HuH-7.5 (cell line): ENCODE results near the gene COL12A1.
"Not testable (repeated sequence)": the region's sequence is repeated elsewhere in the genome, so short reads cannot be mapped to it uniquely, and the experiment has no call there.

Experiments
- DNase-seq: peaks from one replicate; pipeline ENCODE4 v3.0.0; 2011; ENCODE audit warnings: low spot score

Gene COL12A1

DNA sequence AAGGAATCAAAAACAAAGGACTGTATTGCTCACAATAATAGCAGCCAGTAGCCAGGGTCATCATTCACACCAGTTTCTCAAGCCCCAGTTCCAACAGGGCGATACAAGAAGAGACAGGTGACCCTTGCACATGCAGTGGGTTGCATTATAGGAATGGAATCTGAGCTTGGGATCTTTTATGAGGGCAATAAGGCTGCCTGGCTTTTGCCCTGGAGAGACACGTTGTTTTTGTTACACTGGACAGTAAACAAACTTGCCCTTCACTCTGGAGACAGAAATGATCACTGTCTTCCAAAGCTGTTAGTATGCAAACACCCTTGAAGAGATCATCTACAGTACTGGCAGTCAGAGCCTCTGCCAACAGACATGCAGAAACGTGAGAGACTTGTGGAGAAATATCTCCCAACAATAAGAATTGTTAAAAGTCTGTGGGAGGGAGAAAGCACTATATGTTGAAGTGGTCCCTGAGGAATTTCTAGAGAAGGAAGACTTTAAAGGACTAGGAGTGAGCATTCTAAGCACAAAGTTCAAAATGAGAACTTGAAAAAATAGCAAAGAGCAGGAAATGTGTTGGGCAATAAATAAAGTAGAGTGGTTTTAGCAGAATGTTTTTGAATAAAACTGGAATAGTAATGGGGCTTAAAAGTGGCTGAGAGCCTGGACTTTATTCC is 6.2 kb upstream of the COL12A1 start:
- no peak for DNase-seq

DNA sequence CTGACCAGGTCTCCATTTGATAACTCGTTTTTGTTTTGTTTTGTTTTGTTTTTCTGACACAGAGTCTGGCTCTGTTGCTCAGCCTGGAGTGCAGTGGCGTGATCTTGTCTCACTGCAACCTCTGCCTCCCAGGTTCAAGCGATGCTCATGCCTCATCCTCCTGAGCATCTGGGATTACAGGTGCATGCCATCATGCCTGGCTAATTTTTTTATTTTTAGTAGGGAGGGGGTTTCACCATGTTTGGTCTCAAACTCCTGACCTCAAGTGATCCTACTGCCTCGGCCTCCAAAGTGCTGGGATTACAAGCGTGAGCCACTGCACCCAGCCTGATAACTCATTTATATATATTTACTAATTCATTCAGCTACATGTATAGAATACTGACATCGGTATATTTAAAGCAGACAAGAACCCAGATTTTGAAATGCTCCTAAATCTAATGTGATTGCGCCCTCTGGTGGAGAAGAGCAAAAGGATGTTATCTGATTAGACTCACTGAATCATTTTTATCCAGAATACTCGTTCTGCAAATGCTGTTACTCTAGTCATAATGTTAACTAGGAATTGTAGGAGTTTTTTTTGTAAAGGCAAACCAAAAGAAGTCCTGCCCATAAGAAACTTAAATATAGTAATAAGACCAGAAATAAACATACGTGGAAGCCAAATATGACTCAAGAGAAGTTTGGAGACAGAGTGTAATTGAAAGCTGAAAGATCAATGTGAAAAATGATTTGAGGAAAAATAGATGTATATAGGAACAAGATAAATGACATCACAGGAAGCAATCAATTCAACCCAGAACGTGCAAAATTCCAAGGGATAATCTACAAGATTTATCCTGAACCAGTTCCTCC is 5.3 kb upstream of the COL12A1 start:
- DNase-seq = no peak

DNA sequence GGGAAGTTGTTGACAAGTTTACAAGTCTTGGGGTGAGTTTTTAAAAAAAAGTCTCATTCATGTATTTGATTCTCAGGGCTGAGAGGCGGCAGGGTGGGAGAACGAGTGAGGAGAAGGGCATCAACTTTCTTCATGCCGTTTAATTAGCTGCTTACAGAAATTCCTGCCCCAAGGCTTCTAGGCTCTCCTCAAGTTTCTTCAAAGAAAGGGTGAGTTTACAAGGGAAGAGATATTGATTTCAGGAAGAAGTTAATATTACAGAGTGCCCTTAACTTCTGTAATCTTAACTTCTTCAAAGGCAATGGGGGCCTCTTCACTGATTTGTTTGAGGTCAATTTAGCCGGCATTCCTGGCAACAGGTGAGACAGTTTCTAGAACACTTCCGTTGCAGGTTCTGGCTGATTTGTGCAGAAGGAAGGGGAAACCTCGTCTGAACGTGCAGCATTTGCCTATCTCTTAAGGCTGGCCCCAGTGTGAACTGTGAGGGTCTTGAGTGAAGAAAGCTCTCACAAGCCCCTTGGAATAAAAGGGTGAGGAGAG is 3.4 kb upstream of the COL12A1 start:
- DNase-seq = no peak

DNA sequence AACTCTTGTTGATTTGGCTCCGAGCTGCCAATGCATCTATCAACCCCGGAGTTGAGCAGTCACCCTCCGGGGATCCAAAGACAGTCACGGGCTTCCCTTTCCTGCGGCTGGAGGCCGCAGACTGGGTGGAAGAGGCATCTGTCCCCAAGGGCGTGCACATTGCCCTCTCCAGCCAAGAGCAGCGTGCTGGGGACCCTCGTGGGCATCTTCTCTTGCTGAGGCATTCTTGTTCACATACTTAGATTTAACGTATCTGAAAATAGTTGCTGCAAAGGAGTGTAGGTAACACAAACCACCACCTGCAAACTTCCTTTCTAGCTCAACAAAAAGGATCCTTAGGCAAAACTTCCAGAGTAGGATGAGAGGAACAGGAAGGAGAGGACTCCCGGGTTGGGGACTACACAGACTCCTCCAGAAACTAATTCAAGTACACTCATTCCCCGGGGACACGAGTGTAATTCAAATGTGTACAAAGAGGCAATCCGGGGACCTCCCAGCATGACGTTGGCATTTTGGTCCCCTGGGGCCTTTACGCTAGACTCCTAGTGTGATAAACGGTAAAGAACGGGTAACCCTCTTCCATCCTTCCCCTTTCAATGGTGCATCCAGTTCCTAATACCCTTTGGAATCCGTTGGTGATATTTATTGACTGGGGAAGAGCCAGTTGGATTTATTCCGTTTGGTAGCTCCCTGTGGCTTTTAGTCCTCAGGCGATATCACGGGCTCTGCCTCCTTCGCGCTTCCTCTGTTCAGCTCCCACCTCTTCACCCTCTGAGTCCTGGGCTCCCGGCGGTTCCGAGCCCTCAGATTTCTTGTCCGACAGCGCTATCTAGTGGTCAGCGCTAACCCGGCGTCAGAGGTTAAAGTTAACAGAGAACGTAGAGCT is 2.7 kb upstream of the COL12A1 start:
- DNase-seq = peak; percentile 83

DNA sequence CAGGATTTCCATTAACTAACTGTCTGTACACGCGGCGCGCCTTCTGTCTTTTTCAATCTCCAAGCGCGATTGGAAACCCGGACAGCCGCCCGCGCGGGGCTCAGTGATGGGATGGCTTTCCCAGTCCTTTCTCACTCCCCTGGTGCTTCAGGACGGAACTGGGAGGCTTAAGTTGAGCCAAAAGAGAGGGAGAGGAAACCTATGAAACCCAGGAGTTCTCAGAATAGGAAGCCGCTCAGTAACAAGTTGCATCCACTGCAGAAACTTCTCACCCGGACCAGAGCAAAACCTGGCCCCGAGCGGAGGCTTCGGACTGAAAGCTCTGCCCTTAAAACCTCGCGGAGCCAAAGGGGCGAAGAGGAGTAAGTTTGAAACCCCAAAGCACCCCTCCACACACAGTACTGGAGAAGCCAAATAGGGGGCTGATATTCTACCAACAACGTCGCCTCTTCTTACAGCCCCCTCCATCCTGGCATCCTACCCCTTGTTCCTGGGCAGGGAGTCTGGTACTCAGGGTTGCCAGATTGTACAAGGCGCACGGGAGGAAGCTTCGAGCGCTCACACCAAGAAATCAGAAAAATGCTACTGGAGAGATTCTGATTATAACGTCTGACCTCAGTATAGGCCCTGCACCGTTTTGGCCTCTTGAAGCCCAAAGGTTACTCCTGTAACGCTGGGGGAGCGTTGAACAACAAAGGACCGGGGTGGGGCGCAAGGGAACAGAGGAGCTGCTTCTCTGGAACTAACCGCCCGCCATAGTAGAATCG is 906 bp upstream of the COL12A1 start:
- no peak for DNase-seq

DNA sequence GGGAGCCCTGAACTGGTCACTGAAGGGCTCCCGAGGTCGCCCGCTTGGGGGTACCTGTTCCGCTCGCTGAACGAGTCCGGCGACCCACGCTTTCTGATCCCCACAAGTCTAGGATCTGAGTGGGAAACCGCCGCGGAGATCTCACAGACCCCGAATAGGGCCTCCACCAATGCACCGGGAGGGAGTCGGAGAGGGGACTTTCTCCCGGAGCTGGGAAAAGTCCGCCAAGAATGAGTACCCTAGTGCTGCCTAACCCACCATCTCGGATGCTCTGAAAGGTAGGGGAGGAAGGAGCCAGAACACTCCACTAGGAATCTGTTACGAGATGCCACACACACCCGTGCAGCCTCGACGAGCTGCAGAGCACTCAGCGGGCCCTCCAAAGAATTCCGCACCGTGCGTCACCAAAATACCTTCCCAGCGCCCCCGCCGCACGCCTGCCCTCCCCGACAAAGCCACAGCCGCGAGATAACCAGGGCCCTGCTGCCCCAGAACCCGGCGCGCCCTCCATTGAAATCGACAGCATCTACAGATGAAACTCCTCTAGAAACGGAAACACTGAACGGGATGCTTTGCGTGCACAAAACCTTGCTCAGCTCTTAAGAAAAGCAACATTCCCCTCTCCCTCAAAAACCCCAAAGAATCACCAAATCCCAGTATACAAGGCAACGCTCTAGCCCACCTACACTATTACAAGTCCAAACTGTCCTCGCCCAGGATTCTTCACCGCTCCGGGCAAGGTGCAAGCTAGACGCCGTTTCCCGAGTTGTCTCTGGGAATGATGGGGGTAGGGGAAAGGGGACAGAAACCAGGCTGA is 686 bp downstream of the COL12A1 start:
- no peak for DNase-seq

DNA sequence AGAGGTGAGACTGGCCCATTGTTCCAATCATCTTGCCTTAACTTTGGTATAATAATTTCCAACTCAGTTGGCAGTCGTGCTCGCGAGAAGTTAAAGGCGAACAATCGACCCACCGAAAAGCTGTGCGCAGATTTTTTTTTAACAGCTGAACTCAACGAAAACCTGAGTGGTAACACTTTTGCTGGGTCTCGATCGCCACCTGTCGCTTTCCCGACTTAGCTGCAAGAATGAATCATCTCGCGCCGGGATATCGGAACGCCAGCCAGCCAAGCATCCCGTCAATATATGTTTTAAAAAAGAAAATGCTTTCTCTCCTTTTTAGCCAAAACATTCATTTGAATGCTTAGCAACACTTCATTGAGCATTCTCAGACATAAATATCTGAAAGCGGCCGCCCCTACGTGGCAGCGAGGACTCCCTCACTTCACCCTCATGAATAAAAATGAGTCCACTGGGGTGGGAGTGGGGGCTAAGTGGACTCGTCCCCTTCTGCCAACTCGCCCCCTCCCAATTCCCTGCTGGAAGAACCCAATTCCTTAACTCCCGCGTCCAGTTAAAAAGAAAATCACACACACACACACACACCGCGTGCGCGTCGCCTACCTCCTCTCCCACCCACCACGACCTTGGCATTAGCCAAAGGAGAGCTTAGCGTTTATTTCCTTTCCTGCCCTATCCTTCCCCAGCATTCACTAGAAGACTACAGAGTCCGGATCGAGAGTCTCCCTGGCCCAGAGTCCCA is 1.5 kb downstream of the COL12A1 start:
- DNase-seq = peak; percentile 80

DNA sequence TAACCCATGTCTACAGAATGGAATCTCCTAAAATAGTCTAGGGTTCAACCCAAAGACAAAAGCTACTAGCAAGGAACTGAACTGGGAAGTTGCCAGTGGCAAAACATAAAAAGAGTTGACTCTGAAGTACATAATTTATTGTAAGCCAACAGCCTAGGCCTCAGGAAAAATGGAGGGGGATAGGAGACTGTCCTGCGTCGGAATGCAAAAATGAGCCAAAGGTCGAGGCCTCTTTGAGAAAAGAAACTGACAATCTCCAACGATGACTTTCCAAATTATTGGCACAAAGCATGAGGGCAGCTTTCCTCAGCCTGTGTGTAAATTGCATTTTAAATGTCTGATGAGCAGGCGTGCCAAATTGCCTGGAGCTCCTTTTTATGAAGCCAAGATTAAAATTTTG is 2.1 kb downstream of the COL12A1 start:
- no peak for DNase-seq

DNA sequence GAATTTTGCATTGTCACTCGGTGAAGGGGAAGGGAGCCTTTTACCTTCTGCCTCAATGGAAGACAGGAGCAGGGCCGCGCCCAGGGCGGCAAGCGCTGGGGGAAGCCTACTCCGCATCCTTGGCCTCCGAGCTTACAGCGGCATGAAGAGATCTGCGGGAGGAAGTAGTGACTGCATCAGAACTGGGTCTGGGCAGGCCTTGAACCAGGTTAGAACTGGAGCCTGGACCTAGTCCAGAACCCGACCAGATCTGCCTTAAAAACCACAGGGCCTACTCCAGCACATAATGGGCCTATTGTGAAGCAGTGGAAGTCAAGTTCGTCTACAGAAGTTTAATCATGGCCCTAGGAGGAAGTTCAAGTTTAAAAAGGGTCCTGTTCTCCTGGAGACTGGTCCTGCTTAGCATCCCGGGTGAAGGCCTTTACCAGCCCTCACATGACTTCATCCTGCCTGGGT is 3.1 kb downstream of the COL12A1 start:
- DNase-seq = no peak

DNA sequence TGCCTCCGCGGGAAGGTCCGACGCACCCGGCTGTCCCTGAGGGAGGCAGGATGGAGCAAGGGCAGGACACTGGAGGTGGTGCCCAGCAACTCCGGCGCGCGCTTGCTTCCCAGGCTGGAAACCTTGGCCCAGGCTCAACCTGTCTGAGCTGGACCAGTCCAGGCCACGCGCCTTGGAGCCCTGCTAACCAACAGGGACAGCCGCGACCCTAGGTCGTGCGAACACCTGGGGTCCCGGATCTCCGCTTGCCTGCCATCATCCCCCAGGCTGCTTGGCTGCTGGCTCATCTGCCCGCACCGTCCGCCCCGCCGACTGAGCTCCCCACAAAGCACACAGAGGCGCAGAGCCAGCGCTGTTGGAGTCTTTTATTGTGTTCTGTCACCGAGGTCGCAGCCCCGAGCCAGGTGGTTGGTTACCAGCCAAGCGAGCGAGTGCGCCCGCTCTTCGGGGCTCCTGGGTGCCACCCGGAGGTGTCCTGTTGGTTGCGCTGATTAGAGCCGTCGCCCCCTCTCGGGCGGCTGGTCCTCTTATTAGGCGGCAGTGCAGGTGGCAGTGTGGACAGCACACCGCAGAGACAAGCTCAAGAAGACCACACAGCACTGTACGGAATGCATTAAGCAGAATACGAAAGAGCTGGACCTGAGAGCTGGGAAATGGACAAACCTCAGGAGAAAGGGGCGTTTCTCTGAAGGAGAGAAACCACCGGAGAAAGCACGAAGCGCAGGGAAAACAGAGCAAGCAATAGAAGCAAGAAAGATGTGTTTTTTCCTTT is 3.8 kb downstream of the COL12A1 start:
- no peak for DNase-seq

DNA sequence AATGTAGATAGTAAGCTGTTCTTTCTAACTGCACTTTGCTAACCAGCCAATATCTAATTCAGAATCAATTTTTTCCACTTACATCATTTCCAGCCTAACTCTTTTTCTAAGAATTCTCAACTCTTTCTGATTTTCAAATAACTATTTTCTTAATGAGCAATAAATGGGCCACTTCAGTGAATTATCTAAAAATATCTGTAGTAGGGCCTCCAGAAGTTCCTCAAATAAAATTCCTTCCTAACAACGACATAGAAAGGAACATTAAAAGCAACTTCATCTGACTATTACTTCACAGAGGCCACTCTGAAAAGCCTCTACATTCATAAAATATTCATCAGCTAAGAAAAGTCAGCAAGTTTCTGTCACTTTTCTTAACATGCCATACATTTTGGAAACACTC is 4.8 kb downstream of the COL12A1 start:
- no peak for DNase-seq

DNA sequence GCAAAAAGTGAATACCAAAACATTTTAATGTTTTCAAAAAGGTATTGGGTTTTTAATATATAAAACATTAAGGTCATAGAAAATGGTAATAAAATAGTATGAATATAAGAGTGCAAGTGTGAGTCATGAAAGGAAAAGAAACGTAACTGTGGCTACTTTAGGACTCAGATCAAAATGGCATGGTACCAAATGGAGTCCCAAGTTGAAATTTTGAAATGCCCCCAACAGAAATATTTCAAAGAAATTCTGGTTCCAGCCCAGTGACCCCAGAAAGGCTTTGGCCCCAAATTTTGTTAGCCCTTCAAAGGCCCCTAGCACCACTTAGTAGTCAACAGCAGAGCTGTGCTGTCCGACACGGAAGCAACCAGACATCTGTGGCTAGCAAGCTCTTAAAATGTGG is 6.0 kb downstream of the COL12A1 start:
- DNase-seq = no peak

DNA sequence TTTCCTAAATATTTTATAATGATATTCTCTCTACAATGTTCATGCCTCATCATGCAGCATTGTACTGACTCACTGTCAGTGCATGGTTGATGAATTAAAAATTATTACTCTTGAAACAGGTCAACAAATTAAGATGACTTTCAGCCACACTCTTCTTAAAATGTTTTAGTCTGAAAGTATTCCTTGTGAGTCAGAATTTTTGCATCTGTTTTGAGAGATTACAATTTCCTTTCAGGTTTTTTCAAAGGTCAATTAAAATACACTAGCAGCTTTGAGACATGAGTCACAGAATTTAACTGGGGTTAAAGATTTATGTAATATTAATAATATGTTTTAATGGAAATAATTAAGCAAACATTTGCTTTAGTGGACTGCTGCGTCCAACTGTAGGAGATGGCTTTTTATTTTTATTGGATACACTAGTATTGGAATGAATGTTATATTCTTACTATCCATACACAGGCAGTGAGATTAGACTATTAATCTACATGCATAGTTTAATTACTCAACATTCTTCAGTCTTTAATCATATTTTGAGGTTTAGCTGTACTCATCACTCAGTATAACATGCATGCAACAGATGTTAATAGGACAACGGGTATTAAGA is 9.7 kb downstream of the COL12A1 start:
- DNase-seq = no peak

DNA sequence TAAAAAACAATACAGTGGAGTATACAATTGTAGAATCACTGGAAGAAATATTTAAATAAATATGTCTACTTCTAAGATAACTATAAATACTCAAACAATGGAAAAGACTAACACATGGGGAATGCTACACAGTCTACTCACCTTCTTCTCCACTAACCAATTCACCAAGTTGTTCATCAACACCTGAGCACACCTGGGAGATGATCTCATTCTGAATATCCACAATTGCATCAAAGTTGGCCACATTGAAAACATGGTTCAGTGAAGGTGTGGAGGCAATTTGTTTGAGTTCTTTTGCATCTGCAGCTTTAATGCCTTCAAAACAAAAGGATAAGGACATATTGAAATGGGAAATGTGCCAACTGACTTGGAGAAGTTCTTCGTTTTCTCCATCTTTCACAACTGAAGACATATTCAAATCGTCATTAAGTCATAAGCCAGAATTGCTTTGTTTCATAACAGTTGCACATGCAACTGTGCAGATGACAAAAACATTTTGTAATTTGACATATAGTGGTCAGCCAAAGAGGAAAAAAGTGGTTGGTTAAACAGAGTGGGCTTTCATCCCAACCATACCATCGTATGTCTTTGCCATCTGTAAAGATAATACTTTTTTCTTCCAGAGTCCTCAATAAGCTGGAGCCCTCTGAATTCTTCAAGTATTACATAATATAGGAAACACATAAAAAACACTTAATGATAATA is 17.5 kb downstream of the COL12A1 start:
- DNase-seq = no peak

DNA sequence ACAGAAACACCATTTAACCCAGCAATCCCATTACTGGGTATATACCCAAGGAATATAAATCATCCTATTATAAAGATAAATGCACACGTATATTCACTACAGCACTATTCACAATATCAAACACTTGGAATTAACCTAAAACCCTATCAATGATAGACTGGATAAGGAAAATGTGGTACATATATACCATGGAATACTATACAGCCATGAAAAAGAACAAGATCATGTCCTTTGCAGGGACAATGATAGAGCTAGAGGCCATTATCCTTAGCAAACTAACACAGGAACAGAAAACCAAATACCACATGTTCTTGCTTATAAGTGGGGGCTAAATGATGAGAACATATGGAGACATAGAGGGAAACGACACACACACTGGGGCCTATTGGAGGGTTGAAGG is 19.3 kb downstream of the COL12A1 start:
- not testable (repeated sequence) for DNase-seq

DNA sequence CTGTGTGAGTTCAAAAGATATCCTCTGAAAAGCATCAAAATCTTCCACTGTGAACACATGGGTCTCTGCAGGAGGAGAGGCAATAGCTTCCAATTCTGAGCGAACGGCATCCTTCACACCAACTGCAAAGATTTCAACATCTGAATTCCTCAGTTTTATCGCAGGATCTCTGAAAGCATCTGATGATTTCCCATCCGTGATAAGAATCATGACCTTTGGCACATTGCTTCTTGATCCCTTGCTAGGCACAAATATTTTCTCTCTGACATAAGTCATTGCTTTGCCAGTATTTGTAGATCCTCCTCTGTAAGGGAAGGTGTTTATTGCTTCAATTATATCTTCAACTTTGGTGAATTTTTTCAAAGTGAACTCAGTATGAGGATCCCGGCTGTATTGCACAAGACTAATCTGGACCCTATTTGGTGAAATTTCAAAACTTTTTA is 22.7 kb downstream of the COL12A1 start:
- DNase-seq = no peak

DNA sequence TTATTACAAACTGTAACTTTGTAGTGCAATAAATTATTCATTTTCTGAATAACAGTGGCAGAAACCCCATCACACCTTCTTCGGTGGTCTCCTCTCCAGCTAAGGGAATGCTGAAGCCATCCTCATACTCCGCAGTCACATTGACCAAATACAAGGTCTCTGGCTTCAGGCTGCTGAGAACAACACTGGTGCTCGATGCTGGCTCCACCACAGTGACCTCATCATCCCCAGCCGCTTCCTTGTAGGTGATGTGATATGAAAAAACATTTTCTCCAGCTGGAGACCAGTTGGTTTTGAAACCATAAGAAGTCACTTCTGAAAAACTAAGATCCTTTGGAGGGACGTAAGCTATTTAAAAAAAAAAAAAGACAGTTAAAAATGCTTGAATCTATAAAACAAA is 25.0 kb downstream of the COL12A1 start:
- no peak for DNase-seq

DNA sequence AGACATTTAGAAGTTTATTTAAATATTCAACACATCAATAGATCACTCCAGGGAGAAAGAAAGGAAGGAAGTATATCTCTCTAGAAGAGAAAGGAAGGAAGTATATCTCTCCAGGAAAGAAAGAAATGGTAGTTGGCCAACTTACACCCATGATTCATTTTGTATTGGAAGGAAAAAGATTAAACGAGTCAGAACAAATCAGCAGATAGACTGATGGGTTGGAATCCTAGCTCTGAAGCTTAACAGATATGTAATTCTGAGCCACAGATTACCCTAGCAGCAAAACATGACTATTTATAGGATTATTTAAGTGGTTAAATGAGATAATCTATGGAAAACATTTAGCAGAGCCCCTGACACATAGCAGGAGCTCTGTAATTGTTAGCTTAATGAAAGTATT is 27.1 kb downstream of the COL12A1 start:
- no peak for DNase-seq
